ENCODE results near the gene EZR.
A peak's percentile ranks its signal among the peaks of the same experiment; 100 is the strongest.

The EZR gene

DNA sequence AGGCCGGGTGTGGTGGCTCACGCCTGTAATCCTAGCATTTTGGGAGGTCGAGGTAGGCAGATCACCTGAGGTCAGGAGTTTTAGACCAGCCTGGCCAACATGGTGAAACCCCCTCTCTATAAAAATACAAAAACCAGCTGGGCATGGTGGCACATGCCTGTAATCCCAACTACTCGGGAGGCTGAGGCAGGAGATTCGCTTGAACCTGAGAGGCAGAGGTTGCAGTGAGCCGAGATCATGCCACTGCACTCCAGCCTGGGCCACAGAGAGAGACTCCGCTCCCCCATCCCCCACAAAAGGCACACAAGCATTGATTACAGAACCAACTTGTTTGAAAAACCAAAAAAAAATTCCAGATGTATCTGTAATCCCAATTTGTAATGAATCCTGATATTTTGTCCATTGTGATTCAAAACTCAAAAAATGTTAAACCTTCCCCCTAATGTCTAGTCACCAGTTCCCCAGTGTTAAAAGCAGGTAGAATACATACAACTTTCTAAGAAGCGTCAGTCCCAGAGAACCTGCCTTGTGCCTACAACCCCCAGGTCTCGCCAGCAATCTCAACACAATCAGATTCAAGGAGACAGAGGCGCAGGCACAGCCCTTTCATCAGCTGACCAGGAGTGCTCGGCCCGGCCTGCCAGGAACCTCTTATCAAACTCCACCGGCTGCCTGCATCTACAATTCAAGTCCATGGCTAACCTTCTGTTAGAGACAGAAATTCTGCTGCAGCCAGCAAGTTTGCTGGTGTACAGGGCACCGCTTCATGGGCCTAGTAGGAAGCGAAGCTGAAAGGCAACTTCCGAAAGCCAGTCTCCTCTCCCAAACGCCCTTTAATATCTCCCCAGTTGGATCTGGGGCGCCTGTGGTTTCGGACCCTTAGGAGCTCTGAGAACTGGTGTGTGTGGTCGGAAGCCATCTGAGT is 2.1 kb downstream of the EZR start:
- DNase-seq = peak; percentile 25

DNA sequence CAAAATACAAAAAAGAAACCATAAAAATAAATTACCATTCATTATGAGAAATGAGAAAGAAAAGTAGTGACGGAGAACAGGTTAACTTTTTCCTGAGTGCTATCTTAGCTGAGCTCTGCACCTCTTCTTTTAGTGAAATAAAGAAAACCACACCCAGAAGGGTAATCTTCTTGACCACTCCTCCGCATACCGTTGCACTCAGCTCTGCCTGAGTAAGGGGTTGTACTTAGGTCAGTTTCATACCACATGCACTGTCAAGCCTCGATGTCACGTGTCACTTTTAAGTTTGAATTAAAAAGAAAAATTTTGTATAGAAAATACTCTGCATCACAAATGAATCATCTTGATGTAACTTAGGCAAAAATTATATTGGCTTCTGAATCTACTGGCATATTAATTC is 2.8 kb downstream of the EZR start:
- peak; percentile 54 for DNase-seq

DNA sequence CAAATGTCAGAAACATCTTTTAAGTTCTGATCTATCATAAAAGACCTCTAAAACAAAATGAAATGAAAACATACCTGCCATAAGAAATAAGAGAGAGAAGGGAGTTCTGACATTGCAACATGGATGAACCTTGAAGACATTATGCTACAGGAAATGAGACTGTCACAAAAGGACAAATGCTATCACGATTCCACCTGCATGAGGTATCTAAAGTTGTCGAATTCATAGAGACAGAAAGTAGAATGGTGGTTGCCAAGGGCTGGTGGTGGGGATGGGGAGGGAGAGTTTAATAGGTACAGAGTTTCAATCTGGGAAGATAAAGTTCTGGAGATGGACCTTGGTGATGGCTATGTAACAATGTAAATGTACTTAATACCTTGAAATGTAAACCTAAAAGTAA is 3.3 kb downstream of the EZR start:
- no peak for DNase-seq

DNA sequence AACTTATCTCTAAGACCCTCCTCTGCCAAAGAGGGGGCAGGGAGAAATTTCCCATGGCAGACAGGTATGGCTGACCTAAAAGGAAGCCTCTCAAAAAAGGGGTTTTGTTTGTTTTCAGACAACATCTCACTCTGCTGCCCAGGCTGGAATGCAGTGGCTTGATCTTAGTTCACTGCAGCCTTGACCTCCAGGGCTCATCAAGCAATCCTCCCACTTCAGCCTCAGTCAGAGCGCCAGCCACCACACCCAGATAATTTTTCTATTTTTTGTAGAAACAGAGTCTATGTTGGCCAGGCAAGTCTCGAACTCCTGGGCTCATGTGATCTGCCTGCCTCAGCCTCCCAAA is 3.8 kb downstream of the EZR start:
- peak; percentile 77 for DNase-seq

DNA sequence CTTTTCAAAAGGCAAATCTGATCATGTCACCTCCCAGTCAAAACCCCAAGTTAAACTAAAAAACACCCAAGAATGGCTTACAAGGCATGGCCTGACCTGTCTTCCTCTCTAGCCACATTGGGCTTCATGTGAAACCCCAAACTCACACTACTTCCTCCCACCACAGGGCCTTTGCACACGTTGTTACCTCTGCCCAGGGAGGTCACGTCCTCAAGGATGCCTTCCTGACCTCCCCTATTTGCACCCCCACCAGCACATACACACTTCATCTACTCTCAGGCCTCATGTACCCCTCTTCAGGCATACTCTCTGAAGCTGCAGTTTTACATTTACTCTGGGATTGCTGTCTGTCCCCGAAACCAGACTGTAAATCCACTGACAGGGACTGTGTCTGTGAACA is 6.1 kb downstream of the EZR start:
- DNase-seq = no peak

DNA sequence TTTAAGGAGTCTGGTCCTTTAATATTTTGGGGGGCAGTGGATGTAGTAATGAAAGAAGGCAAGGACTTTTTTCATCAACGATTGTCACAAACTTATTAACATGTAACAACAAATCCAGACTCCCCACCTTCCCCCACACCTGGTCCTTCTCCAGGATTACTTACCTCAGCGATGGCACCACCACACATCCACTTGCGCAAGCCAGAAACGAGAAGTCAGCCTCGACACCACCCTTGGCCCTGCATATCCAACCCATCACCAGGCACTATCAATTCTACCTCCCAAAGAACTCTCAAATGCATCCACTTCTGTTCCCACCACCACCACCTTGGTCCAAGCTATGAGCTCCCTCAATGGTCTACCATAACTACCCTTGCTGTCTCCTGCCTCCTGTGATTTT is 6.6 kb downstream of the EZR start:
- no peak for DNase-seq

DNA sequence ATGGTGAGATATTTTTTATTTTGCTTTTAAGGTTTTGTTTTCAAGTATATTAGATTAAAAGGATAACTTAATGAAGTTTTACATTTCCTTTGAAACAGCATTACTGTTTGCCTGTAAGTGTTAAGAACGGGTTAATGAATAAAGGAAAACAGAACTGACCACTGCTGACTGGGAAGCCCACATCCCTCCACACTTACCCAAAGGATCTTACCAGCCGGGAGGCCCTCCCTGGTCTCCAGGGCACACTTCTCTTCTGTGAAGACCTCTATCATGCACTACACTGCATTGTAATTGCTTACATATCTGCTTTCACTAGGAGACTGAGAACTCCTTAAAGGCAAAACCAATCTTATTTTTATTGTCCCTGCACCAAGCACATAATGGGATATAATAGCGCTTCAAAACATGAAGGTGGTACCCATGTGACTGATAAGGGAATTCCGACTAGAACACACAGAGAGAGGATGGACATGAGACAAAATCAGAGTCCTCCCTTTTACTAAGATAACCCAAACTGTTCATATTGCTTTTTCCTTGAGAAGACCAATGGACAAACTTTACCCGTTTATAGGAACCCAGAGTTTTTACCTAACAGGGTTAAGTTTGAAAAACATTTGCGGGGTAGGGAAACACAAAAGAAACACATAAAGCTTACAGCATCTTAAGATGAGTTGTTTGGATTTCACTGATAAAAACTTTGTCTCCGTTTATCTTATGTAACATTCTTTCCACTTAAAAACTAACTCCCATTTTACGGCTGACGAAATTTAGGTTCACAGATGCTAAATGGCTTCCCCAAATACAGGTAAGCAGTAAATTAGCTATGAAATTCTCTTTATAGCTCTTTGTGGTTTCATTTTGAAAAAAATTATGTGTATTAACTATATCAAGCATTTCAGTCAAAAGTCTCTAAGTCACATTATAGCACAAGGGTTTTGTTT is 8.7 kb downstream of the EZR start:
- peak; percentile 29 for DNase-seq

DNA sequence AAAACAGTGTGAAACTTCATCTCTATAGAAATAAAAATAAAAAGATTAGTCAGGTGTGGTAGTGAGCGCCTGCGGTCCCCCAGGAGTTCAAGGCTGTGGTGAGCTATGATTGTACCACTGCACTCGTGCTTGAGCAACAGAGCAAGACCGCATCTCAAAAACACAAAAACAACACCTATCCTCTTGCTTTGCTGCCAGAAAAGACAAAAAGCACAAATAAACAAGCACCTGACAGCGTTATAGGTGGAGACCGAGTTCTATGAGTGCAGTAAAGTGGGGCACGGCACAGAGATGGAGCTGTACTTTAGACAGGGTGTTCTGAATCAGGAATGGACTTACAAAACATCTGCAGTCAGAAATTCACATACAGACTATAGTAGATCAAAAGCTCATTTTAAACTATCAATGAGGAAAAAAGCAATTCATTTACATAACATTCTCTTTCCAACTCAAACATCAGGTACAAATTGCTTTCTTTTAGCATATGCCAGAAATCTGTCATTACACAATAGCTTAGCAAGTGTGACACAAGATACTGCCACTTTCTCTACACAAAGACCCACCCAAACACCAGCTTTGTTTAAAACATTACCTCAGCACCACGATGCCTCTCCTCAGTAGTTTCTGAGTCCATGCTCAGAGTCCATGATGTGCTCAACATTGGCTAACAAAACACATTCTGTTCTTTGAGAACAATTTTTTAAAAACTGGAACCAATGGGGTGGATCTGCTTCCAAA is 10.1 kb downstream of the EZR start:
- peak; percentile 44 for DNase-seq

DNA sequence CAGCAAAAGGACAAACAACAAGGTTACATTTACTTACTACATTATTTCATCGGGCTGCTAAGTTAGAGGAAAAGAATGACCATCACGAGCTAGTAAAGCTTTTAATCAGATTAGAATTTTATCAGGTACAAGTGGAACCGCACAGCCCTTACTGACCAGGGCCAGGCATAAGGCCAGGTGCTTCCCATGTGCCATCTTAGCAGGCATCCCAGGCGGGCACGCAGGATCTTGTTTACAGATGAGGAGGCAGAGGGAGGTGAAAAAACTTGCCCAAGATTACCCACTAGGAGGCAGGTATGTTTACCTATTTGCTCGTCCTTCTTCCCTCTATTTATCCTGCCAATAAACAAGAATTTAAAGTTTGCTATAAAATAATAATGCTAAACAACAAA is 10.7 kb downstream of the EZR start:
- DNase-seq = no peak

DNA sequence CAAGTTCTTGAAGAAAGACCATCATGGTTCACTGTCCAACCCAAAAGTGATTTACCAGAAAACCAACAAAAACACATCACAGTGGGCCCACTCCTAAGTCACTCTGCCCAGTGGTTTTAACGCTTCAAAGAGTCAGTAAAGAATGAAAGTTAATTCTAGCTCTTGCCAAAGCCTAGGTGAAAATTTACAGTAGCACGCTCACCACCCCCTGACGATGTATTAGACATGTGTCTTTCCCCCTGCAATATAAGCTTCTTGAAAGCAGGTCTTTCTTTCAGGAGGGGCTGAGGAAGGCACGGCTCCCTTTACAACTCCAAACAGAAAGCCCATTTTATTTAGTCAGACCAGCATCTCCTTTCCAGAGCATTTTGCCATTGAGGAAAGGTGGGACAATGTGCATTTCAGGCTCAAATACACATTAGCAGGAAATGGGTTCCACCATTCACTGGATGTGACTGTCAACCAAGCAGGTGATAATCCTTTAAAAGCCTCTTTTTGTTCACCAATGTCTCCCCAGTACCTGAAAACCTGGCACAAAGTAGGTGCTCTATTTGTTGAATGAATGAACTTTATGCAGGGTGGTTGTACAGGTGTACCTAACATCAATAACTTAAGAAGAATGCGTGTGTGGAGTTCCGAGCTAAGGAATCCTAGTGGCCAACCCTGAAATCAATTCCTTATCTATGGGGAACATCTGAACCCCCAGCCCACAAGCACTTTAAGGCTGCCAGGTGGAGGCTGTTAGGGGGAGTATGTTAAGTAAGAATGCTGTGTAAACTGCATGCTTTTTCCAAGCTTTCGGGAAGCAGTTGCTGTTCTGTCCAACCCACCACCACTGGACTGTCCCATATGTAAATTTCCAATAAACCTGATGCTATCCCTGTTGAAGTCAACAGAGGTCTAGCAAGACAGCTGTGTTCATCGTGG is 11.4 kb downstream of the EZR start:
- DNase-seq = no peak

DNA sequence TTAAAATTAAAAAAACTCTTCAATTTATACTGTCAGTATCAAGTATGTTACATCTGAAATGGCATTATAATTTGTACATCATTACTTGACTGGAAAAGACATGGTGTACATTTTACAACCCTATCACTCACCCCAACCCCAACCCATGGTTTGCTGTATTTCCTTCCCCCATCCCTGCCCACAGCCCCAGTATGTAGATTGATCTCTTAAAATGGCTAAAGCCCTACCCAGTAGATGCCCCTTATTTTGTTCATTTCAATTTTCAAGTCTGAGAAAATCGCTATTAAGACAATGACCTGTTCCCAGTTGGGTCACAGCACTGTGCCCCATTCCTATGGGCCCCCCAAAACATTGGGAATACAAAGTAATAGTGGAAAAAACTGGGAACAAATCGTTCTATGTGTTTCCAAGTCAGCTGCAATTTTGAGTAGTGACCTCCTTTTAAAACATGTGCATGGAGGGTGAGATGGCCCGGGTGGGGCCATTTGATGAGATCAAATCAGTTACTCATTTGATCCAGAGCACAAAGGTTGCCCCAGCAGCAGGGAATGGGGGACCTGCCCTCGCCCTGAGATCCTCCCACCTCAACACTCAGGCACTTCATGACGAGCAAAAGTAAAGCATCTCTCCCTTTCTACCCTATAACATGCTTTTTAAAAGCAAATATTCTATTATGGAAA is 13.3 kb downstream of the EZR start:
- DNase-seq = no peak

DNA sequence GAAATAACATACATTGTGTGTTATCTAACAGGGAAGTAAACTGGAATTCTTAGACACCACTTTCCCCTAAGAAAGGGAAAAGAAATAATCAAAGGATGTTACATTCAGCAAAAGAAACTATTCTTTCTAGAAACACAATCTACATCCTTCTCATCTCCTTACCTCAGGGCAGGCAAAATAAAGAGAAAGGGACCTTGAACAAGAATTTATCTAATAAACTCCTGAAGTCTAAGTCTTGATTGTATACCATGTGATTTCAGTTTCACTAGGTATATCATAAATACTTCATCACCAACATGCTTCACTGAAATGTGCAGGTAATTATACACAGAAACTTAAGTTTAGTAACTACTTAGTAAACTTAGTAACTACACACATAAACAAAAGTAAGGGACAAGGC is 15.0 kb downstream of the EZR start:
- no peak for DNase-seq

DNA sequence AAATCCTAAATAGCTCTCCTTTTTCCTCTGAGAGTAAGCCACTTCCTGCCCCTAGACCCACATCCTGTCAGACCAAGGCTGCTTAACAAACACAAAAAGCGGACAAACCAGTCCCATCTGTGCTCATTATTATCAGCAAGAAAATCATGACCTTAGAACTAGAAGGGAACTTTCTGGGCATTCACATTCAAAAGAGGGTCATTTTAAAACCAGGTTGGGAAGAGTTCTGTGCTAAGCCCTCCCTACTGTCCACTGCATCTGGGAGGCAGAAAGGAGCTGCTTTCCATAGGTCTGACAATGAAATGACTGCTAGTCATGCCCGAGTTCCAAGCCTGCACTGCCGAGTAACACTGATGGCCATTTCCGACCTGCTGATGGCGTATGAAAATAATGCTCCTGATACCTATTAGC is 15.4 kb downstream of the EZR start:
- no peak for DNase-seq

DNA sequence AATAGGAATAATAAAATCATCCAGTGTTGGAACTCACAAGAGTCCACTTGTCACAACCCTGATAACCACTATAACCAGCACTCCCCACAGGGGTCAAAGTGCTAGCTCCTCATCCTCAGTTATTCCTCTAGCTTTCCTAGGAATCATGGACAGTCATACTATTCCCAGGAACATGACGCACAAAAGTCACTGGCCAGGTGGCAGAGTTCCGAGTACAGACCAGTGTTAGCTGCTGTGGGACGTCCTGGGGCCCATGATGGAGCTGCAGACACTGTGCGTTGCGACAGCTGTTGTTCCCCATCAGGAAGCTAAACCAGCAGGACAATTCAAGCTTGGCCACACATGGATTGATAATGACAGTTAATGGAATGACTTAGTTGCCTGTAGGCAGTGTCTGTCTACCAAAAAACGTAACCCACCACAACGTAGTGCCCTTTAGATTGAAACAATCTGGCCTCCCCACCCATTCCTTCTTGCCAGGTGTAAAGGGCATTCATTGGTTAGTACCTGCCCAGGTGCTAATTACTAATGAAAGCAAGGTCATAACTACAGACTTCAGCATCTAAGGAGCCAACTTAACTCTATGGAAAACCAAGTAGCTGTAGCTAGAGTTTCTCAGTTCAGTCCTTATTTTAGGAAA is 17.4 kb downstream of the EZR start:
- DNase-seq = no peak

DNA sequence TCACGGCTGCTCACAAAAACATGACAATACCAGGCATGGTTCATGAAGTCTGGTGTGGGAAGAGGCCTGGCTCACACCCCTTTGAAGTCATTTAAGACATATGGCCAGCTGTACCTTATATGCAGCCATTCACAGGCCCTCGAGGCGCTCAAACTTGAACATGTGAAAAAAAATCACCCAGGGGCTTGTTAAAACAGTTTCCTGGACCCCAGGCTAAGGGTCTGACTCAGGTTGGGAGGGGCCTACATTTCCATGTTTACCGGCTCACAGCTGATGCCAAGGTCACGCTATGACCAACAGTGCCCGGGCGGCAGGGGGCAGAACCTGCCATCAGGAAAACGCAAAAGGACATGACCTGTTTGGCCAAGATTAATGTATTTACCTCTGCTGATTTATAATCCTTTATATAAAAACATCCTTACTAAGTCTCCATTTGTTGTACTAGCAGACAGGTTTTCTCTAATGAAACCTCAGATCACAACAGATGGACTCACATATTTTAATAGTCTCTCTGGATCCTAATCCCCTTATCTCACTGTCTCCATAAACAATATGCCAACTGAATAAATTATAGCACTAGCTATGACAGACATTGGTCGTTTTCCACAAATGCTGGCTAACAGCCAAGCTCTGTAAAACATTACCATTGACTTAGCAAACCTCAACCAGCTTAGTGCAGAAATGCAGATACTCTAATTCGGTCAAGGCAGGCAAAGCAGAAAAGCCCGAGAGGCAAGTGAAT is 19.9 kb downstream of the EZR start:
- DNase-seq = peak; percentile 56

DNA sequence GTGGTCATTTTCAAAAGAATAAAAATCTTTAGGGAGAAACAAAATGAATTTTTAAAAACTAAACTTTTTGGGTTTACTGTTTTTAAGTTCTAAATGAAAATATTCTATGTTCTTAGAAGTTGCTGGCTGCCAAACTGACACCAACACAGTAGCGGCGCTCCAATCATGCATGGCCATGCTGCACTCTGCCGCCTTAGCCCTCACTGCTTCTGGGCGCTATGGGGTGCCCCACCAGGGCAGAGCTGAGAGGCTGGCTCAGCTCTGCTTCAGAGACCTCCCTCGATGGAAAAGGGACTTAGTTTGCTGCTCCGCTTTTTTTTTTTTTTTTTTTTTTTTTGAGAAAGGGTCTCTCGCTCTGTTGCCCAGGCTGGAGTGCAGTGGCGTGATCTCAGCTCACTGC is 20.9 kb downstream of the EZR start:
- DNase-seq = no peak

DNA sequence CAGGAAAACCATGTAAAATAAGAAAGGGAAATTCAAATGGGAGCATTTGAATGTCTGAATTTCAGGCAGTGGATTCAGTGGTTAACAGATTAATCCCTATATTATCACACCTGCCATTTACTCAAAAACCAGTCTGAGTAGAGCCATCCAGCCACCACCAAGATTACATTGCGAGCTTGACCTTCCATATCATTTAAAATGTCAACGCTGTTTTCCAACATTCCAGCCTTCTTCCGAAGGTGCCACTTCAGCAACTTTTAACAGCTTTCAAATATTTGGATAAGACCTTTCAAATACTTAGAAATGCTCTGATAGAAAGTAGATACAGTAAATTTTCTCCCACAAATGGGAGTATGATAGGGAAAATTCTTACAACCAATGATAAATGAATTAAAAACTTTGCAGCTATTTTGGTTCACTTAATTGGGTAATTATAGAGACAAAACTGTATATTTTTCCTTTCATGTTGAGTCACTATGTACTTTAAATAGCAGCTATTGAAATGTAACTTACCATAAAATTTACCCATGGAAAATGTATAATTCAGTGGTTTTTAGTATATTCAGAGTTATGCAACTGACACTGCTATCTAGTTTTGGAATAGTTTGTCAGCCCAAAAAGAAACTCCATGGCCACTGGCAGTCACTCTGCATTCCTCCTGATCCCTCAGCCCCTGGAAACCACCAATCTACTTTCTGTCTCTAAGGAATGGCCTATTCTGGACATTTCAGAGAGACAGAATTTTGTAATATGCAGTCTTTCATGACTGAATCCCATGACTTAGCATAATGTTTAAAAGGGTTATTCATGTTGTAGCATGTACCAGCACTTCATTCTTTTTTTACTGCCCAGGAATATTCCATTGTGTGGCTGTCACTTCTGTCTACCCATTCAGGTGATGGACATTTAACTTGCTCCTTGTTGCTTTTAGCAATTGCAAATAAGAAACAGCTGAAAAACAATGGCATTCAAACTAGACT is 21.5 kb downstream of the EZR start:
- no peak for DNase-seq

DNA sequence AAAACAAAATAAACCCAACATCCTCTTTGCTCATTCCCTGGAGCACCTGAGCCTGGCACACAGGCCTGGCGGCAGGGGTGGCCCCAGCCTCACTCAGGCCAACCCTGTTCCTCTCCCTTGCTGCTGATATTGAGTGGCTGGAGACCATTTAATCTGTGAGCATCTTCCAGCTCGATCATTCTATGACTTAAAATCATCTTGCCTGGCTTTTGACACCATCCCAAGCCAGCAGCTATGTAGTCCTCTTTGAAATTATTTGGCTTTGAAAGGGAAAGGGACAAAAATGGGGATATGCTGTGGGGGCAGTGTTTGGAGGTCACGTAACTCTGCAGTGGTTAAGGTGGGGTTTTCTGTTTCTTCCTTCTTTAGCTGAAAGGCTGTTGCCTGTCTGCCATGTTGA is 22.8 kb downstream of the EZR start:
- no peak for DNase-seq

DNA sequence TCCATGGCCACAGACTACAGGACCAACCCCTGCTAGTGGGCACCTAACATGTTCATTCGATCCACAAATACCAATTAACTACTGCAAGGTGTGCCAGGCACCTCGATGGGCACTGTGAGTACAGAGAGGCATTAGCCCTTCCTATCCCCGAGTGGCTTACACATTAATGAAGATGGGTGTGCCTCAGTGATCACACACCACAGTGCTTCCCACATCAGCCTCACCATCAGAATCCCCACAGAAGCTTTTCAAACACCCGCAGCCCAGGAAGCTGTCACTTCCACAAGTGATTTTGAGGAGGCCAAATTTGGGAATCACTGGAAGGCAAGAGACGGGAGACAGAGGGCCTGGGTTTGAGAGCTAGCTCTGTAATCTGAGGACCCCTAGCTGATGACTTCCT is 23.7 kb downstream of the EZR start:
- DNase-seq = no peak

Measured in kidney glomerular epithelial cell (primary cell).